GM23338 (cell line): Measurements from ENCODE around the gene PPP2R2B.

Source experiments
- POLR2AphosphoS5 ChIP-seq: IDR thresholded peaks from 2 replicates; pipeline ENCODE4 v1.6.1; 2016; ENCODE audit warnings: antibody characterized with exemption, low read depth
- TF ChIP-seq, protein P1 (sequence below), 2 experiments: fragments of 200-600 bp in 1 of 2; sonication (generic) in 1 of 2; conservative IDR thresholded peaks; 2 replicates each; pipeline versions ENCODE4 v1.5.1 to v1.6.1; 2016 to 2017; ENCODE audit warnings: antibody characterized with exemption in 2 of 2, low read depth in 2 of 2, mild to moderate bottlenecking in 2 of 2, moderate library complexity in 1 of 2

GRCh38 chr5:146766013-146766412 lies 112.5 kb downstream of the PPP2R2B start:
- TF ChIP-seq, protein P1, sequence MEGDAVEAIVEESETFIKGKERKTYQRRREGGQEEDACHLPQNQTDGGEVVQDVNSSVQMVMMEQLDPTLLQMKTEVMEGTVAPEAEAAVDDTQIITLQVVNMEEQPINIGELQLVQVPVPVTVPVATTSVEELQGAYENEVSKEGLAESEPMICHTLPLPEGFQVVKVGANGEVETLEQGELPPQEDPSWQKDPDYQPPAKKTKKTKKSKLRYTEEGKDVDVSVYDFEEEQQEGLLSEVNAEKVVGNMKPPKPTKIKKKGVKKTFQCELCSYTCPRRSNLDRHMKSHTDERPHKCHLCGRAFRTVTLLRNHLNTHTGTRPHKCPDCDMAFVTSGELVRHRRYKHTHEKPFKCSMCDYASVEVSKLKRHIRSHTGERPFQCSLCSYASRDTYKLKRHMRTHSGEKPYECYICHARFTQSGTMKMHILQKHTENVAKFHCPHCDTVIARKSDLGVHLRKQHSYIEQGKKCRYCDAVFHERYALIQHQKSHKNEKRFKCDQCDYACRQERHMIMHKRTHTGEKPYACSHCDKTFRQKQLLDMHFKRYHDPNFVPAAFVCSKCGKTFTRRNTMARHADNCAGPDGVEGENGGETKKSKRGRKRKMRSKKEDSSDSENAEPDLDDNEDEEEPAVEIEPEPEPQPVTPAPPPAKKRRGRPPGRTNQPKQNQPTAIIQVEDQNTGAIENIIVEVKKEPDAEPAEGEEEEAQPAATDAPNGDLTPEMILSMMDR (conservative IDR thresholded peaks at IDR 0.05; ENCODE audit: low read depth in 2 of 2) = no peak
- no peak for TF ChIP-seq POLR2AphosphoS5
